HepG2 (cell line): ENCODE data around the gene SSTR5. TPM values are rescaled to one million over a fixed set of nuclear protein-coding genes. Genes with fewer than 3 reads are reported as not detected.

Experiments
- ATAC-seq: fragments of 200-7000 bp; cut with Tn5 transposase; 3 replicates; pipeline ENCODE4 v1.9.1; 2020; ENCODE audit warnings: mild to moderate bottlenecking, moderate library complexity
- BruUV-seq: library from RNA; stranded (reverse); fragments of 400-500 nt; replicated peaks from 2 replicates; lab custom pipeline; 2021; lab: Mats Ljungman, UMichigan
- CTCF ChIA-PET: fragments of 300-600 bp; formaldehyde crosslinking; extraction: SDS; loops from one replicate; lab custom pipeline; 2021; ENCODE audit warnings: low total read pairs, inconsistent platforms, low intra/inter-chr PET ratio; lab: Yijun Ruan, JAX
- POLR2A ChIA-PET: fragments of 350-600 bp; sonication (Branson Sonifier 250); formaldehyde crosslinking; loops from one replicate; lab custom pipeline; 2020; ENCODE audit warnings: antibody characterized with exemption, inconsistent platforms; lab: Yijun Ruan, JAX
- DNase-seq: peaks from one replicate; pipeline ENCODE4 v3.0.0-alpha.2; 2015; ENCODE audit warnings: low spot score
- FAIRE-seq: peaks from 3 replicates; lab custom pipeline; 2011; peaks lifted over from hg19 to GRCh38; lab: Jason Lieb, UNC
- H2AFZ ChIP-seq: one replicate; pipeline ENCODE4 v1.6.1; 2011; ENCODE audit warnings: low read length, inconsistent platforms
- H3K27ac ChIP-seq: fragments of 300-600 bp; 3 replicates; pipeline ENCODE4 v1.8.0; 2011; ENCODE audit warnings: mixed run types, mild to moderate bottlenecking, mixed read lengths, low read length, inconsistent platforms; ENCODE audit not compliant: insufficient read depth; ENCODE audit errors: extremely low read length
- H3K27me3 ChIP-seq, 2 experiments: fragments of 200-600 bp in 1 of 2; 2 replicates in 1 of 2; 3 replicates in 1 of 2; pipeline versions ENCODE4 v1.6.0 to v1.8.0; 2011; ENCODE audit warnings: low read length in 2 of 2, mild to moderate bottlenecking in 2 of 2, moderate library complexity in 2 of 2, inconsistent platforms in 1 of 2; ENCODE audit not compliant: insufficient read depth in 2 of 2, control insufficient read depth in 1 of 2
- H3K36me3 ChIP-seq, 2 experiments: fragments of 200-600 bp in 1 of 2; replicated peaks in 1 of 2; 2 replicates in 1 of 2; 3 replicates in 1 of 2; pipeline versions ENCODE4 v1.5.1 to v1.8.0; 2011; ENCODE audit warnings: low read length in 2 of 2, inconsistent platforms in 1 of 2; ENCODE audit not compliant: insufficient read depth in 2 of 2, control insufficient read depth in 1 of 2
- H3K4me1 ChIP-seq: 2 replicates; pipeline ENCODE4 v1.5.1; 2012; ENCODE audit warnings: low read length, inconsistent platforms; ENCODE audit not compliant: insufficient read depth
- H3K4me2 ChIP-seq: 2 replicates; pipeline ENCODE4 v1.6.0; 2011; ENCODE audit warnings: low read depth, low read length, inconsistent platforms
- H3K4me3 ChIP-seq, 3 experiments: fragments of 200-600 bp in 1 of 3; sonication (generic), shearing (Covaris generic) in 1 of 3; replicated peaks in 1 of 3; 2 replicates each; pipeline ENCODE4 v1.5.1; 2011 to 2016; ENCODE audit warnings: low read length in 3 of 3, inconsistent platforms in 2 of 3, low read depth in 2 of 3, mild to moderate bottlenecking in 2 of 3, control low read depth in 1 of 3, mixed read lengths in 1 of 3; ENCODE audit not compliant: insufficient read depth in 1 of 3
- H3K79me2 ChIP-seq: one replicate; pipeline ENCODE4 v1.6.1; 2011; ENCODE audit warnings: low read length, inconsistent platforms; ENCODE audit not compliant: insufficient read depth
- H3K9ac ChIP-seq: 2 replicates; pipeline ENCODE4 v1.6.0; 2011; ENCODE audit warnings: mild to moderate bottlenecking, low read depth, low read length, inconsistent platforms; ENCODE audit not compliant: insufficient read depth
- H3K9me3 ChIP-seq: 2 replicates; pipeline ENCODE4 v1.5.1; 2012; ENCODE audit warnings: mild to moderate bottlenecking, low read length
- H4K20me1 ChIP-seq: 2 replicates; pipeline ENCODE4 v1.6.0; 2011; ENCODE audit warnings: inconsistent platforms, mild to moderate bottlenecking, low read length, moderate library complexity; ENCODE audit not compliant: insufficient read depth
- ARHGAP35 ChIP-seq: sonication (generic); formaldehyde crosslinking; IDR thresholded peaks from 2 replicates; pipeline ENCODE4 v1.9.0; 2022; ENCODE audit warnings: mild to moderate bottlenecking, inconsistent platforms, moderate library complexity, missing genetic modification reagents, borderline replicate concordance
- ETV6 ChIP-seq: sonication (generic); formaldehyde crosslinking; conservative IDR thresholded peaks from 2 replicates; pipeline ENCODE4 v1.4.0; 2020; ENCODE audit warnings: missing genetic modification reagents
- FOXP1 ChIP-seq, 2 experiments: fragments of 450-650 bp in 1 of 2; IDR thresholded peaks; 2 replicates each; pipeline ENCODE4 v1.6.1; 2017 to 2018; ENCODE audit warnings: antibody characterized with exemption in 1 of 2
- GABPB1 ChIP-seq: IDR thresholded peaks from 2 replicates; pipeline ENCODE4 v1.6.1; 2016; ENCODE audit warnings: mild to moderate bottlenecking, missing genetic modification reagents, moderate library complexity, missing compliant biosample characterization
- IKZF1 ChIP-seq: fragments of 450-650 bp; IDR thresholded peaks from 2 replicates; pipeline ENCODE4 v1.7.1; 2016
- IRX3 ChIP-seq: sonication (generic); formaldehyde crosslinking; IDR thresholded peaks from 2 replicates; pipeline ENCODE4 v1.8.1; 2023; ENCODE audit warnings: mild to moderate bottlenecking, low read depth, missing genetic modification reagents, borderline replicate concordance
- KDM3A ChIP-seq: IDR thresholded peaks from 2 replicates; pipeline ENCODE4 v1.6.1; 2018; ENCODE audit warnings: low read depth, missing compliant biosample characterization
- KDM5A ChIP-seq: fragments of 200-600 bp; sonication (generic); IDR thresholded peaks from 2 replicates; pipeline ENCODE4 v1.7.0; 2018; ENCODE audit warnings: antibody characterized with exemption, mild to moderate bottlenecking, low read length, borderline replicate concordance
- KDM5B ChIP-seq: sonication (generic); formaldehyde crosslinking; IDR thresholded peaks from 2 replicates; pipeline ENCODE4 v1.4.0; 2020; ENCODE audit warnings: missing genetic modification reagents, mild to moderate bottlenecking, borderline replicate concordance
- MIER2 ChIP-seq: IDR thresholded peaks from 2 replicates; pipeline ENCODE4 v1.6.1; 2016; ENCODE audit warnings: missing biosample characterization, missing genetic modification reagents
- NAIF1 ChIP-seq: sonication (generic); formaldehyde crosslinking; IDR thresholded peaks from 2 replicates; pipeline ENCODE4 v1.5.0; 2020; ENCODE audit warnings: mild to moderate bottlenecking, missing genetic modification reagents, borderline replicate concordance
- SRSF4 ChIP-seq: fragments of 200-400 bp; formaldehyde crosslinking; IDR thresholded peaks from one replicate; pipeline ENCODE4 v1.6.1; 2018; ENCODE audit warnings: mild to moderate bottlenecking, low read depth, low read length, moderate library complexity; ENCODE audit not compliant: poor library complexity, severe bottlenecking
- TBL1XR1 ChIP-seq: fragments of 150-350 bp; IDR thresholded peaks from 2 replicates; pipeline ENCODE4 v1.6.1; 2014; ENCODE audit warnings: borderline replicate concordance, low read length; ENCODE audit not compliant: partially characterized antibody
- ZFP1 ChIP-seq: IDR thresholded peaks from 2 replicates; pipeline ENCODE4 v1.6.1; 2016
- ZNF557 ChIP-seq: sonication (generic); formaldehyde crosslinking; IDR thresholded peaks from 2 replicates; pipeline ENCODE4 v1.4.0; 2020; ENCODE audit warnings: missing genetic modification reagents
- ZNF709 ChIP-seq: sonication (generic); formaldehyde crosslinking; IDR thresholded peaks from 2 replicates; pipeline ENCODE4 v1.5.0; 2020; ENCODE audit warnings: mild to moderate bottlenecking, missing genetic modification reagents
- WGBS: methylation state at CpG from one replicate; pipeline ENCODE4 v1.1.6; 2017; ENCODE audit warnings: low lambda C conversion rate; 5-methylcytosine and 5-hydroxymethylcytosine counted together
- in situ Hi-C: cut with HindIII; loops from 2 replicates; pipeline ENCODE4 v1.10.0; 2017; ENCODE audit warnings: low pct_unique_long_range_greater_than_20kb; ENCODE audit not compliant: extremely low pct_ligation_motif_present
- intact Hi-C: fragments of 100-400 bp; cut with micrococcal nuclease; formaldehyde crosslinking; loops from one replicate; pipeline ENCODE4 v1.10.0; 2022; ENCODE audit not compliant: unreplicated experiment
- polyA plus RNA-seq, 8 experiments: library from polyadenylated mRNA; depleted of rRNA in 3 of 8; stranded (reverse) in 7 of 8; unstranded in 1 of 8; fragments of >200 nt; fragmentation: Illumina TruSeq in 4 of 8; extraction: Trizol in 4 of 8; gene quantifications; 2 replicates each; pipeline versions ENCODE4 v1.2.1 to v1.2.3, GENCODE V29; 2011 to 2016; ENCODE audit warnings: low read depth in 4 of 8, missing spikeins in 1 of 8, mixed read lengths in 1 of 8; ENCODE audit not compliant: insufficient read depth in 1 of 8
- total RNA-seq, 5 experiments: library from RNA; depleted of rRNA; stranded (reverse); fragments of >200 nt; fragmentation: Illumina TruSeq; extraction: Trizol; gene quantifications; 2 replicates each; pipeline ENCODE4 v1.2.3, GENCODE V29; 2016; ENCODE audit warnings: low read depth in 1 of 5
- TF ChIP-seq, protein P1 (sequence below), 2 experiments: sonication (generic) in 1 of 2; formaldehyde crosslinking in 1 of 2; IDR thresholded peaks; 2 replicates each; pipeline versions ENCODE4 v1.6.1 to v1.9.0; 2014 to 2022; ENCODE audit warnings: antibody characterized with exemption in 1 of 2, borderline replicate concordance in 1 of 2, inconsistent platforms in 1 of 2, low read depth in 1 of 2, missing genetic modification reagents in 1 of 2
- TF ChIP-seq, protein P2 (sequence below): sonication (generic); formaldehyde crosslinking; IDR thresholded peaks from 2 replicates; pipeline ENCODE4 v1.4.0; 2020; ENCODE audit warnings: missing genetic modification reagents, borderline replicate concordance

The SSTR5 gene
- total and polyA plus RNA-seq, 2 of the 13 experiments (the other 11 are each of a cell fraction or from before 2014, with no cell fraction given): 0.20 to 0.49 TPM

DNA sequence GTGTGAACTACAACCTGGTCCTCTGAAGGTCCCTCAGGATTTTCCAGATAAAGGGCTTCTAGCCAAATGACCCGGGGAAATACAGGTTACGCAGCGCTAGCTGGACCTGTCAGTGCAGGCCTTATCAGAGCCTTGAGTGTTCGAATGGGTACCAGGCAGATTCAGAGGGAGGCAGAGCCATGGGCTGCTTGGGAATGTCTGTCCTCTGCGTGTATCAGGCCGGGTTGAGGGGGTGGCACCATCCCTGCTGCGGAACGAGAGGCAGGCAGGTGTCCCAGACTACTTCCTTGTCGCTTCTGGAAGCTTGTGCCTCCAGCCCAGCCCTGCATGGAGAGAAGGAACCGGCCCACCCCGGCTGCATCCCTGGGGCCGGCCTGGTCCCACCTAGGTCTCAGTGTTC, 33.6 kb upstream of the SSTR5 start:
- ATAC-seq (no peak), FAIRE-seq (no peak), DNase-seq (no peak)
- Histone ChIP-seq H4K20me1 (no peaks in the 10 kb centered on the region), H3K79me2 (no peaks in the 10 kb centered on the region), H3K27ac (no peak overlapping the region), H3K27me3 (peaks cover 13 to 50% of the 10 kb centered on the region in 2 experiments), H3K36me3 (no peaks in the 10 kb centered on the region), H3K4me2 (no peak overlapping the region), H3K4me1 (no peaks in the 10 kb centered on the region), H2AFZ (no peak overlapping the region), H3K9me3 (no peaks in the 10 kb centered on the region), H3K4me3 (no peak overlapping the region), H3K9ac (no peak overlapping the region)
- WGBS: 15% methylated on average over 5 of the region's 12 CpGs
- ChIA-PET POLR2A (no interaction called here), CTCF (no interaction called here)
- in situ Hi-C loops (no loop called here), intact Hi-C loops (no loop called here)
- TF ChIP-seq SRSF4: no peak
- TF ChIP-seq, protein P1, sequence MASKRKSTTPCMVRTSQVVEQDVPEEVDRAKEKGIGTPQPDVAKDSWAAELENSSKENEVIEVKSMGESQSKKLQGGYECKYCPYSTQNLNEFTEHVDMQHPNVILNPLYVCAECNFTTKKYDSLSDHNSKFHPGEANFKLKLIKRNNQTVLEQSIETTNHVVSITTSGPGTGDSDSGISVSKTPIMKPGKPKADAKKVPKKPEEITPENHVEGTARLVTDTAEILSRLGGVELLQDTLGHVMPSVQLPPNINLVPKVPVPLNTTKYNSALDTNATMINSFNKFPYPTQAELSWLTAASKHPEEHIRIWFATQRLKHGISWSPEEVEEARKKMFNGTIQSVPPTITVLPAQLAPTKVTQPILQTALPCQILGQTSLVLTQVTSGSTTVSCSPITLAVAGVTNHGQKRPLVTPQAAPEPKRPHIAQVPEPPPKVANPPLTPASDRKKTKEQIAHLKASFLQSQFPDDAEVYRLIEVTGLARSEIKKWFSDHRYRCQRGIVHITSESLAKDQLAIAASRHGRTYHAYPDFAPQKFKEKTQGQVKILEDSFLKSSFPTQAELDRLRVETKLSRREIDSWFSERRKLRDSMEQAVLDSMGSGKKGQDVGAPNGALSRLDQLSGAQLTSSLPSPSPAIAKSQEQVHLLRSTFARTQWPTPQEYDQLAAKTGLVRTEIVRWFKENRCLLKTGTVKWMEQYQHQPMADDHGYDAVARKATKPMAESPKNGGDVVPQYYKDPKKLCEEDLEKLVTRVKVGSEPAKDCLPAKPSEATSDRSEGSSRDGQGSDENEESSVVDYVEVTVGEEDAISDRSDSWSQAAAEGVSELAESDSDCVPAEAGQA (IDR thresholded peaks at IDR 0.05; ENCODE audit: low read depth): no peak
- TF ChIP-seq, protein P1 (CRISPR knock-in tag; IDR thresholded peaks at IDR 0.05; ENCODE audit: borderline replicate concordance): no peak
- no peak for TF ChIP-seq ZNF557
- TF ChIP-seq ETV6: no peak
- TF ChIP-seq ZFP1 (CRISPR knock-in tag): no peak
- TF ChIP-seq IKZF1: no peak
- TF ChIP-seq, protein P2, sequence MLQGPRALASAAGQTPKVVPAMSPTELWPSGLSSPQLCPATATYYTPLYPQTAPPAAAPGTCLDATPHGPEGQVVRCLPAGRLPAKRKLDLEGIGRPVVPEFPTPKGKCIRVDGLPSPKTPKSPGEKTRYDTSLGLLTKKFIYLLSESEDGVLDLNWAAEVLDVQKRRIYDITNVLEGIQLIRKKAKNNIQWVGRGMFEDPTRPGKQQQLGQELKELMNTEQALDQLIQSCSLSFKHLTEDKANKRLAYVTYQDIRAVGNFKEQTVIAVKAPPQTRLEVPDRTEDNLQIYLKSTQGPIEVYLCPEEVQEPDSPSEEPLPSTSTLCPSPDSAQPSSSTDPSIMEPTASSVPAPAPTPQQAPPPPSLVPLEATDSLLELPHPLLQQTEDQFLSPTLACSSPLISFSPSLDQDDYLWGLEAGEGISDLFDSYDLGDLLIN (CRISPR knock-in tag): no peak
- no peak for TF ChIP-seq KDM5A
- TF ChIP-seq IRX3 (CRISPR knock-in tag): no peak
- TF ChIP-seq KDM3A (CRISPR knock-in tag): no peak
- TF ChIP-seq NAIF1 (CRISPR knock-in tag): no peak
- no peak for TF ChIP-seq FOXP1 (IDR thresholded peaks at IDR 0.05)
- TF ChIP-seq FOXP1 (CRISPR knock-in tag; IDR thresholded peaks at IDR 0.05): no peak
- no peak for TF ChIP-seq GABPB1
- TF ChIP-seq MIER2 (CRISPR knock-in tag): no peak
- no peak for TF ChIP-seq KDM5B
- no peak for TF ChIP-seq ARHGAP35 (CRISPR knock-in tag)
- no peak for TF ChIP-seq ZNF709 (CRISPR knock-in tag)
- no peak for TF ChIP-seq TBL1XR1
- no TSS peak for BruUV-seq
